Esophagus muscularis mucosa (tissue), 3 donors: ENCODE results near the gene ACP4.

ENCODE experiments used
- EP300 ChIP-seq: sonication (generic); formaldehyde crosslinking; IDR thresholded peaks from one replicate; pipeline ENCODE4 v1.6.1; 2017; ENCODE audit warnings: antibody characterized with exemption
- POLR2AphosphoS5 ChIP-seq, 2 donors: sonication (generic); formaldehyde crosslinking; IDR thresholded peaks; one replicate each; pipeline ENCODE4 v1.6.1; 2017; ENCODE audit warnings: antibody characterized with exemption in 2 of 2

- TF ChIP-seq EP300 (no peak), POLR2AphosphoS5 (IDR thresholded peaks at IDR 0.05) (no peak)
Observed at GRCh38 chr19:50753879-50754278, 36.3 kb upstream of the ACP4 start.
